HEK293 (cell line): ENCODE results near the gene ZNF787.
A peak's percentile ranks its signal among the peaks of the same experiment; 100 is the strongest.

Source experiments
- GFI1B ChIP-seq: fragments of 450-650 bp; formaldehyde crosslinking; IDR thresholded peaks from 2 replicates; pipeline ENCODE4 v1.5.1; 2016; ENCODE audit warnings: missing biosample characterization, missing genetic modification characterization
- GLI4 ChIP-seq: fragments of 450-650 bp; formaldehyde crosslinking; IDR thresholded peaks from 2 replicates; pipeline ENCODE4 v1.5.1; 2016; ENCODE audit warnings: missing biosample characterization, missing genetic modification characterization
- IKZF3 ChIP-seq: fragments of 450-650 bp; IDR thresholded peaks from 2 replicates; pipeline ENCODE4 v1.5.0; 2018; ENCODE audit warnings: missing biosample characterization, mild to moderate bottlenecking, missing genetic modification characterization, moderate library complexity
- KLF8 ChIP-seq: fragments of 450-650 bp; formaldehyde crosslinking; IDR thresholded peaks from 2 replicates; pipeline ENCODE4 v1.5.1; 2016; ENCODE audit warnings: missing biosample characterization, missing genetic modification characterization
- MEIS1 ChIP-seq: sonication (generic); formaldehyde crosslinking; IDR thresholded peaks from 2 replicates; pipeline ENCODE4 v1.8.1; 2022; ENCODE audit warnings: missing genetic modification reagents, mild to moderate bottlenecking, borderline replicate concordance
- OVOL3 ChIP-seq: fragments of 450-650 bp; formaldehyde crosslinking; IDR thresholded peaks from 2 replicates; pipeline ENCODE4 v1.5.1; 2016; ENCODE audit warnings: missing biosample characterization, missing genetic modification characterization
- REST ChIP-seq: fragments of 450-650 bp; formaldehyde crosslinking; IDR thresholded peaks from 2 replicates; pipeline ENCODE4 v1.5.1; 2016; ENCODE audit warnings: missing biosample characterization, missing genetic modification characterization
- SCRT1 ChIP-seq: fragments of 450-650 bp; formaldehyde crosslinking; IDR thresholded peaks from 2 replicates; pipeline ENCODE4 v1.5.1; 2016; ENCODE audit warnings: missing biosample characterization, missing genetic modification characterization, borderline replicate concordance
- TRIM28 ChIP-seq: IDR thresholded peaks from 2 replicates; pipeline ENCODE4 v1.6.1; 2011; ENCODE audit warnings: low read length, control low read depth, borderline replicate concordance
- ZBTB21 ChIP-seq: fragments of 450-650 bp; formaldehyde crosslinking; IDR thresholded peaks from 2 replicates; pipeline ENCODE4 v1.5.1; 2017; ENCODE audit warnings: missing biosample characterization, missing genetic modification characterization
- ZBTB48 ChIP-seq: fragments of 450-650 bp; formaldehyde crosslinking; IDR thresholded peaks from 2 replicates; pipeline ENCODE4 v1.5.1; 2016; ENCODE audit warnings: missing biosample characterization, missing genetic modification characterization
- ZNF148 ChIP-seq: fragments of 450-650 bp; formaldehyde crosslinking; IDR thresholded peaks from 2 replicates; pipeline ENCODE4 v1.5.0; 2017; ENCODE audit warnings: missing biosample characterization, missing genetic modification characterization, borderline replicate concordance
- ZNF24 ChIP-seq: fragments of 450-650 bp; formaldehyde crosslinking; IDR thresholded peaks from 2 replicates; pipeline ENCODE4 v1.5.1; 2016; ENCODE audit warnings: missing biosample characterization, missing genetic modification characterization
- ZNF354C ChIP-seq: fragments of 450-650 bp; formaldehyde crosslinking; IDR thresholded peaks from 2 replicates; pipeline ENCODE4 v1.5.1; 2016; ENCODE audit warnings: missing biosample characterization, missing genetic modification characterization, low read depth, borderline replicate concordance
- ZNF449 ChIP-seq: fragments of 450-650 bp; formaldehyde crosslinking; IDR thresholded peaks from 2 replicates; pipeline ENCODE4 v1.5.1; 2017; ENCODE audit warnings: missing biosample characterization, mild to moderate bottlenecking, missing genetic modification characterization, moderate library complexity
- ZNF548 ChIP-seq: fragments of 450-650 bp; formaldehyde crosslinking; IDR thresholded peaks from 2 replicates; pipeline ENCODE4 v1.5.1; 2016; ENCODE audit warnings: missing biosample characterization, missing genetic modification characterization
- ZNF704 ChIP-seq: fragments of 450-650 bp; formaldehyde crosslinking; IDR thresholded peaks from 2 replicates; pipeline ENCODE4 v1.5.1; 2016; ENCODE audit warnings: missing biosample characterization, missing genetic modification characterization
- ZNF76 ChIP-seq: fragments of 450-650 bp; formaldehyde crosslinking; IDR thresholded peaks from 2 replicates; pipeline ENCODE4; 2016; ENCODE audit warnings: low read depth, missing biosample characterization, missing genetic modification characterization, borderline replicate concordance
- ZSCAN23 ChIP-seq: fragments of 450-650 bp; formaldehyde crosslinking; IDR thresholded peaks from 2 replicates; pipeline ENCODE4 v1.5.1; 2016; ENCODE audit warnings: missing biosample characterization, missing genetic modification characterization
- ZXDB ChIP-seq: fragments of 450-650 bp; formaldehyde crosslinking; IDR thresholded peaks from 2 replicates; pipeline ENCODE4 v1.5.1; 2016; ENCODE audit warnings: missing biosample characterization, missing genetic modification characterization
- TF ChIP-seq, protein P1 (sequence below): fragments of 450-650 bp; formaldehyde crosslinking; IDR thresholded peaks from 2 replicates; pipeline ENCODE4 v1.5.1; 2016; ENCODE audit warnings: missing biosample characterization, missing genetic modification characterization, borderline replicate concordance
- TF ChIP-seq, protein P2 (sequence below): fragments of 450-650 bp; formaldehyde crosslinking; IDR thresholded peaks from 2 replicates; pipeline ENCODE4 v1.5.1; 2016; ENCODE audit warnings: missing biosample characterization, missing genetic modification characterization
- TF ChIP-seq, protein P3 (sequence below): fragments of 450-650 bp; formaldehyde crosslinking; IDR thresholded peaks from 2 replicates; pipeline ENCODE4 v1.5.1; 2016; ENCODE audit warnings: missing biosample characterization, missing genetic modification characterization, borderline replicate concordance

Gene ZNF787

GRCh38 chr19:56140583-56141416, 19.7 kb upstream of the ZNF787 start, which contains the start of gene ZNF444 (continued):
- TF ChIP-seq, protein P1, sequence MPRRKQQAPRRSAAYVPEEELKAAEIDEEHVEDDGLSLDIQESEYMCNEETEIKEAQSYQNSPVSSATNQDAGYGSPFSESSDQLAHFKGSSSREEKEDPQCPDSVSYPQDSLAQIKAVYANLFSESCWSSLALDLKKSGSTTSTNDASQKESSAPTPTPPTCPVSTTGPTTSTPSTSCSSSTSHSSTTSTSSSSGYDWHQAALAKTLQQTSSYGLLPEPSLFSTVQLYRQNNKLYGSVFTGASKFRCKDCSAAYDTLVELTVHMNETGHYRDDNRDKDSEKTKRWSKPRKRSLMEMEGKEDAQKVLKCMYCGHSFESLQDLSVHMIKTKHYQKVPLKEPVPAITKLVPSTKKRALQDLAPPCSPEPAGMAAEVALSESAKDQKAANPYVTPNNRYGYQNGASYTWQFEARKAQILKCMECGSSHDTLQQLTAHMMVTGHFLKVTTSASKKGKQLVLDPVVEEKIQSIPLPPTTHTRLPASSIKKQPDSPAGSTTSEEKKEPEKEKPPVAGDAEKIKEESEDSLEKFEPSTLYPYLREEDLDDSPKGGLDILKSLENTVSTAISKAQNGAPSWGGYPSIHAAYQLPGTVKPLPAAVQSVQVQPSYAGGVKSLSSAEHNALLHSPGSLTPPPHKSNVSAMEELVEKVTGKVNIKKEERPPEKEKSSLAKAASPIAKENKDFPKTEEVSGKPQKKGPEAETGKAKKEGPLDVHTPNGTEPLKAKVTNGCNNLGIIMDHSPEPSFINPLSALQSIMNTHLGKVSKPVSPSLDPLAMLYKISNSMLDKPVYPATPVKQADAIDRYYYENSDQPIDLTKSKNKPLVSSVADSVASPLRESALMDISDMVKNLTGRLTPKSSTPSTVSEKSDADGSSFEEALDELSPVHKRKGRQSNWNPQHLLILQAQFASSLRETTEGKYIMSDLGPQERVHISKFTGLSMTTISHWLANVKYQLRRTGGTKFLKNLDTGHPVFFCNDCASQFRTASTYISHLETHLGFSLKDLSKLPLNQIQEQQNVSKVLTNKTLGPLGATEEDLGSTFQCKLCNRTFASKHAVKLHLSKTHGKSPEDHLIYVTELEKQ (tag by site-specific recombination): no peak
- TF ChIP-seq MEIS1: no peak
- TF ChIP-seq ZNF24 (tag by site-specific recombination): 0 out of 2 replicates have a peak, but pooled peaks have one; percentile 69
- TF ChIP-seq ZNF704 (tag by site-specific recombination): no peak
- no peak for TF ChIP-seq ZSCAN23 (tag by site-specific recombination)
- TF ChIP-seq, protein P2, sequence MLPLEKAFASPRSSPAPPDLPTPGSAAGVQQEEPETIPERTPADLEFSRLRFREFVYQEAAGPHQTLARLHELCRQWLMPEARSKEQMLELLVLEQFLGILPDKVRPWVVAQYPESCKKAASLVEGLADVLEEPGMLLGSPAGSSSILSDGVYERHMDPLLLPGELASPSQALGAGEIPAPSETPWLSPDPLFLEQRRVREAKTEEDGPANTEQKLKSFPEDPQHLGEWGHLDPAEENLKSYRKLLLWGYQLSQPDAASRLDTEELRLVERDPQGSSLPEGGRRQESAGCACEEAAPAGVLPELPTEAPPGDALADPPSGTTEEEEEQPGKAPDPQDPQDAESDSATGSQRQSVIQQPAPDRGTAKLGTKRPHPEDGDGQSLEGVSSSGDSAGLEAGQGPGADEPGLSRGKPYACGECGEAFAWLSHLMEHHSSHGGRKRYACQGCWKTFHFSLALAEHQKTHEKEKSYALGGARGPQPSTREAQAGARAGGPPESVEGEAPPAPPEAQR: peak; percentile 46; the same call in 1 of the 2 replicates
- TF ChIP-seq ZNF449: peak; percentile 95
- no peak for TF ChIP-seq SCRT1
- no peak for TF ChIP-seq TRIM28
- TF ChIP-seq ZNF548 (tag by site-specific recombination): no peak
- no peak for TF ChIP-seq GLI4 (tag by site-specific recombination)
- TF ChIP-seq ZNF354C: no peak
- peak; percentile 92 for TF ChIP-seq ZXDB (tag by site-specific recombination)
- TF ChIP-seq OVOL3: no peak
- no peak for TF ChIP-seq ZBTB48 (tag by site-specific recombination)
- no peak for TF ChIP-seq ZNF148 (tag by site-specific recombination)
- no peak for TF ChIP-seq IKZF3 (tag by site-specific recombination)
- no peak for TF ChIP-seq REST (tag by site-specific recombination)
- no peak for TF ChIP-seq GFI1B (tag by site-specific recombination)
- peak; percentile 100 for TF ChIP-seq ZNF76 (tag by site-specific recombination)
- no peak for TF ChIP-seq ZBTB21 (tag by site-specific recombination)
- TF ChIP-seq, protein P3, sequence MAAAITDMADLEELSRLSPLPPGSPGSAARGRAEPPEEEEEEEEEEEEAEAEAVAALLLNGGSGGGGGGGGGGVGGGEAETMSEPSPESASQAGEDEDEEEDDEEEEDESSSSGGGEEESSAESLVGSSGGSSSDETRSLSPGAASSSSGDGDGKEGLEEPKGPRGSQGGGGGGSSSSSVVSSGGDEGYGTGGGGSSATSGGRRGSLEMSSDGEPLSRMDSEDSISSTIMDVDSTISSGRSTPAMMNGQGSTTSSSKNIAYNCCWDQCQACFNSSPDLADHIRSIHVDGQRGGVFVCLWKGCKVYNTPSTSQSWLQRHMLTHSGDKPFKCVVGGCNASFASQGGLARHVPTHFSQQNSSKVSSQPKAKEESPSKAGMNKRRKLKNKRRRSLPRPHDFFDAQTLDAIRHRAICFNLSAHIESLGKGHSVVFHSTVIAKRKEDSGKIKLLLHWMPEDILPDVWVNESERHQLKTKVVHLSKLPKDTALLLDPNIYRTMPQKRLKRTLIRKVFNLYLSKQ (tag by site-specific recombination): no peak
- peak; percentile 90 for TF ChIP-seq KLF8 (tag by site-specific recombination)
